Measurements from ENCODE around the gene RASL11A. TPM values are rescaled to one million over a fixed set of nuclear protein-coding genes. Genes with fewer than 3 reads are reported as not detected.

The RASL11A gene
- total and polyA plus RNA-seq, 2 of the 8 experiments (the other 6 are each of a cell fraction or from before 2014, with no cell fraction given): 2.9 to 6.8 TPM

GRCh38 chr13:27298849-27299248 lies 28.2 kb downstream of the RASL11A start:
- no peak overlapping the region for H4K5ac ChIP-seq (ENCODE audit: insufficient read length, low read depth, low read length)
- no peak overlapping the region for H4K91ac ChIP-seq (replicated peaks; ENCODE audit: insufficient read length, low read length)
- no peaks in the 10 kb centered on the region for H3K23me2 ChIP-seq (ENCODE audit: low read depth, low read length)
- no peak overlapping the region for H2BK12ac ChIP-seq (ENCODE audit: low read depth, low read length)
- ChIA-PET CTCF (ENCODE audit: partially characterized antibody) (interaction anchor here (1.5 kb wide), 1 partner anchor 24 kb away, joined by 4 read pairs; no protein-coding TSS in a partner anchor), POLR2A (ENCODE audit: partially characterized antibody) (no interaction called here)
- FAIRE-seq: no peak
- no peak overlapping the region for H3K14ac ChIP-seq (ENCODE audit: insufficient read length)
- H2BK20ac ChIP-seq (ENCODE audit: low read length): no peak overlapping the region
- H3K4me2 ChIP-seq (ENCODE audit: insufficient read depth in 1 of 2, low read depth in 2 of 2, low read length in 2 of 2): no peak overlapping the region
- no peak overlapping the region for H3K9ac ChIP-seq (replicated peaks in 1 of 4; ENCODE audit: extremely low read depth in 1 of 4, low read depth in 3 of 4, low read length in 3 of 4)
- 86% methylated on average over 5 of the region's 5 CpGs; no CpG with 5 or more reads in 1 of the 2 experiments for WGBS, 2 experiments (ENCODE audit: extremely low coverage in 1 of 2, insufficient coverage in 1 of 2, insufficient read length in 1 of 2, insufficient replicate concordance in 2 of 2, low coverage in 1 of 2, low lambda C conversion rate in 2 of 2, missing lambda C conversion rate in 1 of 2)
- no peaks in the 10 kb centered on the region for H3K27me3 ChIP-seq (replicated peaks in 1 of 4; ENCODE audit: control insufficient read depth in 3 of 4, extremely low read depth in 1 of 4, insufficient read depth in 3 of 4, low read length in 3 of 4)
- H3K36me3 ChIP-seq (ENCODE audit: control insufficient read depth in 2 of 4, insufficient read depth in 4 of 4, low read length in 3 of 4): no peaks in the 10 kb centered on the region
- no peak overlapping the region for H3K18ac ChIP-seq (ENCODE audit: extremely low read depth, low read length)
- H3K4ac ChIP-seq (replicated peaks; ENCODE audit: insufficient read length, low read depth, low read length): no peak overlapping the region
- H2BK120ac ChIP-seq (replicated peaks; ENCODE audit: low read depth, low read length): no peak overlapping the region
- no peak overlapping the region for H4K8ac ChIP-seq (ENCODE audit: extremely low read depth, insufficient read depth, low read length)
- H4K20me1 ChIP-seq (replicated peaks in 1 of 2; ENCODE audit: control insufficient read depth in 1 of 2, insufficient read depth in 2 of 2, low read length in 2 of 2): no peaks in the 10 kb centered on the region
- no peak overlapping the region for H2AK5ac ChIP-seq (ENCODE audit: low read depth, low read length)
- no peak overlapping the region for H3K4me3 ChIP-seq (ENCODE audit: extremely low read depth in 1 of 4, insufficient read depth in 2 of 4, low read depth in 3 of 4, low read length in 4 of 4)
- no peaks in the 10 kb centered on the region for H3K9me3 ChIP-seq (ENCODE audit: insufficient read depth in 2 of 2, low read depth in 1 of 2, low read length in 1 of 2)
- no peaks in the 10 kb centered on the region for H3K79me2 ChIP-seq (ENCODE audit: control insufficient read depth in 1 of 2, insufficient read depth in 2 of 2, low read length in 2 of 2)
- H3K27ac ChIP-seq (ENCODE audit: low read depth, low read length): no peak overlapping the region
- H3K23ac ChIP-seq (ENCODE audit: insufficient read length): no peak overlapping the region
- no peak overlapping the region for H2BK15ac ChIP-seq (ENCODE audit: low read length)
- no peak overlapping the region for H2AFZ ChIP-seq (ENCODE audit: low read length)
- H3K4me1 ChIP-seq (replicated peaks in 1 of 4; ENCODE audit: control insufficient read depth in 3 of 4, insufficient read depth in 4 of 4, low read length in 3 of 4): no peaks in the 10 kb centered on the region
- no peak overlapping the region for H2BK5ac ChIP-seq (ENCODE audit: low read depth, low read length)
- H3K79me1 ChIP-seq (ENCODE audit: low read depth, low read length): no peaks in the 10 kb centered on the region
- no peak overlapping the region for H3K56ac ChIP-seq (replicated peaks; ENCODE audit: insufficient read length, low read depth, low read length)
- no peak for DNase-seq (ENCODE audit: low read depth in 1 of 2, low spot score in 2 of 2)
- no peak for TF ChIP-seq KDM1A (IDR thresholded peaks at IDR 0.05; ENCODE audit: borderline replicate concordance, low read length)
- no peak for TF ChIP-seq BCL11A (IDR thresholded peaks at IDR 0.05; ENCODE audit: low read depth in 2 of 2, low read length in 2 of 2)
- no peak for TF ChIP-seq HDAC6 (IDR thresholded peaks at IDR 0.05; ENCODE audit: low read depth, low read length)
- TF ChIP-seq TAF7 (optimal IDR thresholded peaks at IDR 0.05; ENCODE audit: borderline replicate concordance, low read depth, low read length): no peak
- no peak for TF ChIP-seq CHD2 (IDR thresholded peaks at IDR 0.05; ENCODE audit: low read length)
- TF ChIP-seq NRF1 (IDR thresholded peaks at IDR 0.05; ENCODE audit: low read depth, low read length): no peak
- TF ChIP-seq CEBPB (IDR thresholded peaks at IDR 0.05; ENCODE audit: low read depth, low read length): no peak
- no peak for TF ChIP-seq POU5F1 (IDR thresholded peaks at IDR 0.05; ENCODE audit: low read depth, low read length)
- no peak for TF ChIP-seq HDAC2 (IDR thresholded peaks at IDR 0.05; ENCODE audit: borderline replicate concordance in 1 of 2, low read depth in 2 of 2, low read length in 2 of 2)
- no peak for TF ChIP-seq CTBP2 (IDR thresholded peaks at IDR 0.05; ENCODE audit: borderline replicate concordance, insufficient read depth, insufficient read length, low read length)
- TF ChIP-seq RXRA (IDR thresholded peaks at IDR 0.05; ENCODE audit: insufficient read depth, low read depth, low read length): no peak
- TF ChIP-seq RFX5 (IDR thresholded peaks at IDR 0.05; ENCODE audit: borderline replicate concordance, low read depth, low read length): no peak
- TF ChIP-seq, protein P1, sequence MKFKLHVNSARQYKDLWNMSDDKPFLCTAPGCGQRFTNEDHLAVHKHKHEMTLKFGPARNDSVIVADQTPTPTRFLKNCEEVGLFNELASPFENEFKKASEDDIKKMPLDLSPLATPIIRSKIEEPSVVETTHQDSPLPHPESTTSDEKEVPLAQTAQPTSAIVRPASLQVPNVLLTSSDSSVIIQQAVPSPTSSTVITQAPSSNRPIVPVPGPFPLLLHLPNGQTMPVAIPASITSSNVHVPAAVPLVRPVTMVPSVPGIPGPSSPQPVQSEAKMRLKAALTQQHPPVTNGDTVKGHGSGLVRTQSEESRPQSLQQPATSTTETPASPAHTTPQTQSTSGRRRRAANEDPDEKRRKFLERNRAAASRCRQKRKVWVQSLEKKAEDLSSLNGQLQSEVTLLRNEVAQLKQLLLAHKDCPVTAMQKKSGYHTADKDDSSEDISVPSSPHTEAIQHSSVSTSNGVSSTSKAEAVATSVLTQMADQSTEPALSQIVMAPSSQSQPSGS (IDR thresholded peaks at IDR 0.05; ENCODE audit: low read length): no peak

All from H1 (cell line).